Colonic mucosa (tissue), 4 donors: ENCODE measurements around the gene APBB2. TPM values are rescaled to one million over a fixed set of nuclear protein-coding genes. Genes with fewer than 3 reads are reported as not detected.

Experiments
- DNase-seq: peaks from one replicate; pipeline ENCODE4 v3.0.0-alpha.2; 2020
- H3K27ac ChIP-seq: fragments of 200-600 bp; one replicate; pipeline ENCODE4 v1.8.0; 2021
- H3K27me3 ChIP-seq: fragments of 200-600 bp; one replicate; pipeline ENCODE4 v1.8.0; 2021
- H3K36me3 ChIP-seq: fragments of 200-600 bp; one replicate; pipeline ENCODE4 v1.8.0; 2021
- H3K4me1 ChIP-seq: fragments of 200-600 bp; one replicate; pipeline ENCODE4 v1.8.0; 2021; ENCODE audit warnings: mild to moderate bottlenecking
- H3K4me3 ChIP-seq: fragments of 200-600 bp; one replicate; pipeline ENCODE4 v1.8.0; 2021
- H3K9ac ChIP-seq, 2 donors: one replicate each; pipeline ENCODE4 v1.7.0; 2013; ENCODE audit warnings: control low read depth in 2 of 2, low read depth in 2 of 2, low read length in 2 of 2
- H3K9me3 ChIP-seq: fragments of 200-600 bp; one replicate; pipeline ENCODE4 v1.8.0; 2021
- CTCF ChIP-seq: fragments of 200-600 bp; IDR thresholded peaks from one replicate; pipeline ENCODE4 v1.8.0; 2022; ENCODE audit warnings: antibody characterized with exemption, mild to moderate bottlenecking
- intact Hi-C: fragments of 100-400 bp; cut with DNase I; formaldehyde crosslinking; loops from one replicate; pipeline ENCODE4 v1.14.1; 2022
- total RNA-seq, 2 donors: library from RNA; stranded (reverse); fragmentation: NEBNext Ultra II Directional in 1 of 2; extraction: Animal tissue kit (Norgen Biotek cat#: 25700) in 1 of 2; gene quantifications; one replicate each; pipeline ENCODE4 v1.2.1, GENCODE V29; 2021
- donor health status: healthy.
- donor health status: DM: no; HTN: no; CAD: no.
- donor health status: DM: no; HTN: no; CAD: no.

The APBB2 gene
- total RNA-seq, 2 donors from 2014 or later = 22.8 to 27.5 TPM

- Histone ChIP-seq H3K4me1 (no peaks in the 10 kb centered on the region), H3K9ac (no peak overlapping the region), H3K36me3 (no peaks in the 10 kb centered on the region), H3K27ac (no peak overlapping the region), H3K9me3 (no peaks in the 10 kb centered on the region), H3K27me3 (no peaks in the 10 kb centered on the region), H3K4me3 (no peak overlapping the region)
- no peak for TF ChIP-seq CTCF
- intact Hi-C loops = no loop called here
- no peak for DNase-seq
These were observed 277.1 kb downstream of the APBB2 start for GRCh38 chr4:40937140-40937725.

GRCh38 chr4:40934676-40935075, 279.7 kb downstream of the APBB2 start:
- Histone ChIP-seq H3K4me3 (no peak overlapping the region), H3K9me3 (no peaks in the 10 kb centered on the region), H3K27ac (no peak overlapping the region), H3K36me3 (no peaks in the 10 kb centered on the region), H3K27me3 (no peaks in the 10 kb centered on the region), H3K9ac (no peak overlapping the region), H3K4me1 (no peaks in the 10 kb centered on the region)
- intact Hi-C loops = no loop called here
- no peak for DNase-seq
- no peak for TF ChIP-seq CTCF

DNA sequence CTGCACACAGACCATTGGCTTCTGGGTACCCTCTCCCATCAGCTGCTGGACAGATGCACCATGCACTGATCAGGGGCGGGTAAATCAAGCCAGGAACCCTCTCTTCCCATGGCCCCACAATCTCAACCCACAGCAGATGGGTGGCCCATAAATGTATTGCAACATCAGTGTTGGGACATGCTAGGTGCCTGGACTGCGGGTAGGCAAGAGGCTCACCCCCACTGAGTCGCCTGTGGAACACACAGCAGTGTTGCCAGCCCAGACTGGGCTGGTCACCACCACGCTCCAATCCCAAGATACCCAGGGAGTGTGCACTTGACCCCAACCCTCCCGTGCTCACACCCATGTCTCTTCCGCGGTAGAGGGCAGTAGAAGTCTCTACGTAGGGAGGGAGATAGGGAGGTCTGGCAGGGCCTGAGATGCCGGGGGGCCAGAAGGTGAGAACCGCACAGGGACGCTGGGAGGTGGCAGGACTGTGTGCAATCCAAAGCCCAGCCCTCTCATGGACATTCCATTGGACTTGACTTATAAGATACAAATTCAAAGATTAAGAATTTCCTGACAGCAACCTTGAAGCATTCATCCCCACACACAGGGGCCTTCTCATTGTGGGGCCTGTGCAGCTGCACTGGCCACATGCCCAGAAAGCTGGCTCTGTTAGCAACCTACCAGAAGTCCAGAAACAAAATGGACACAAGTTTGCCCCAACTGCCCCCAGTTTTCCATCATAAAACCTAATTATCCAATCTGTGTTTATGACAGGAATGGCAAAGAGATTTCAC, 280.9 kb downstream of the APBB2 start:
- no peak for DNase-seq
- no peak overlapping the region for H3K27ac ChIP-seq
- H3K9me3 ChIP-seq = no peaks in the 10 kb centered on the region
- intact Hi-C loops = no loop called here
- no peaks in the 10 kb centered on the region for H3K4me1 ChIP-seq
- H3K9ac ChIP-seq = no peak overlapping the region
- no peak overlapping the region for H3K4me3 ChIP-seq
- TF ChIP-seq CTCF = no peak
- no peaks in the 10 kb centered on the region for H3K36me3 ChIP-seq
- no peaks in the 10 kb centered on the region for H3K27me3 ChIP-seq

GRCh38 chr4:40931841-40932240, 282.5 kb downstream of the APBB2 start:
- Histone ChIP-seq H3K4me3 (no peak overlapping the region), H3K9me3 (no peaks in the 10 kb centered on the region), H3K27me3 (no peaks in the 10 kb centered on the region), H3K4me1 (no peaks in the 10 kb centered on the region), H3K9ac (no peak overlapping the region), H3K36me3 (no peaks in the 10 kb centered on the region), H3K27ac (no peak overlapping the region)
- intact Hi-C loops = no loop called here
- no peak for TF ChIP-seq CTCF
- DNase-seq = no peak

GRCh38 chr4:40931238-40931637, 283.1 kb downstream of the APBB2 start:
- Histone ChIP-seq H3K27ac (no peak overlapping the region), H3K4me3 (no peak overlapping the region), H3K27me3 (no peaks in the 10 kb centered on the region), H3K9me3 (no peaks in the 10 kb centered on the region), H3K9ac (no peak overlapping the region), H3K36me3 (no peaks in the 10 kb centered on the region), H3K4me1 (no peaks in the 10 kb centered on the region)
- intact Hi-C loops = no loop called here
- TF ChIP-seq CTCF = no peak
- no peak for DNase-seq
